A549 (cell line): Measurements from ENCODE around the gene TCF7L1. TPM values are rescaled to one million over a fixed set of nuclear protein-coding genes. Genes with fewer than 3 reads are reported as not detected.

Experiments
- ATAC-seq, 2 experiments: fragments of 200-7000 bp in 1 of 2; fragments of >200 bp in 1 of 2; cut with Nextera tagmentation in 1 of 2; cut with Tn5 transposase in 1 of 2; 3 replicates each; pipeline versions ENCODE4 v1.8.0 to v1.9.1; 2018 to 2020; ENCODE audit warnings: mild to moderate bottlenecking in 1 of 2, moderate library complexity in 1 of 2
- CTCF ChIA-PET: fragments of 300-600 bp; sonication (Branson Sonifier 250); formaldehyde crosslinking; extraction: SDS; loops from one replicate; lab custom pipeline; 2021; ENCODE audit warnings: antibody characterized with exemption, inconsistent platforms; lab: Yijun Ruan, JAX
- POLR2A ChIA-PET: fragments of 350-600 bp; formaldehyde crosslinking; extraction: SDS; loops from one replicate; lab custom pipeline; 2021; ENCODE audit warnings: antibody characterized with exemption, inconsistent platforms; lab: Yijun Ruan, JAX
- DNase-seq, 2 experiments: peaks; one replicate each; pipeline versions ENCODE4 v3.0.0 to v3.0.0-alpha.2; 2011 to 2016; ENCODE audit warnings: low read depth in 1 of 2, low spot score in 1 of 2
- FAIRE-seq: peaks from 2 replicates; lab custom pipeline; 2011; peaks lifted over from hg19 to GRCh38; lab: Jason Lieb, UNC
- H3K27ac ChIP-seq, 2 experiments: fragments of >200 bp; sonication (Bioruptor Twin); formaldehyde crosslinking; 3 replicates each; pipeline ENCODE4 v1.5.1; 2016 to 2017
- H3K4me1 ChIP-seq: fragments of >200 bp; sonication (Bioruptor Twin); formaldehyde crosslinking; 3 replicates; pipeline ENCODE4 v1.6.1; 2016
- H3K4me2 ChIP-seq: fragments of >200 bp; sonication (Bioruptor Twin); formaldehyde crosslinking; 3 replicates; pipeline ENCODE4 v1.6.1; 2016
- H3K4me3 ChIP-seq: fragments of >200 bp; sonication (Bioruptor Twin); formaldehyde crosslinking; 3 replicates; pipeline ENCODE4 v1.5.1; 2016
- H3K9me3 ChIP-seq: fragments of >200 bp; sonication (Bioruptor Twin); formaldehyde crosslinking; 3 replicates; pipeline ENCODE4 v1.6.1; 2016
- CBX2 ChIP-seq: fragments of 200-600 bp; sonication (generic); IDR thresholded peaks from 2 replicates; pipeline ENCODE4 v1.6.1; 2016; ENCODE audit warnings: low read depth, mild to moderate bottlenecking, borderline replicate concordance
- CEBPB ChIP-seq, 2 experiments: fragments of >200 bp in 1 of 2; sonication (Bioruptor Twin) in 1 of 2; formaldehyde crosslinking in 1 of 2; IDR thresholded peaks; 2 replicates each; pipeline ENCODE4 v1.6.1; 2012 to 2016
- CHD2 ChIP-seq: fragments of 150-350 bp; IDR thresholded peaks from 2 replicates; pipeline ENCODE4 v1.6.1; 2014; ENCODE audit warnings: low read length; ENCODE audit not compliant: partially characterized antibody
- FOSB ChIP-seq: fragments of 250-450 bp; sonication (Bioruptor Pico); IDR thresholded peaks from 2 replicates; pipeline ENCODE4 v1.5.0; 2020; ENCODE audit warnings: mild to moderate bottlenecking, moderate library complexity
- HDAC2 ChIP-seq: fragments of 200-600 bp; sonication (generic); IDR thresholded peaks from 2 replicates; pipeline ENCODE4 v1.6.1; 2016
- KDM5A ChIP-seq: fragments of 200-600 bp; sonication (generic); IDR thresholded peaks from 2 replicates; pipeline ENCODE4 v1.6.1; 2016; ENCODE audit warnings: antibody characterized with exemption, mild to moderate bottlenecking
- POLR2A ChIP-seq: IDR thresholded peaks from 2 replicates; pipeline ENCODE4 v1.6.1; 2012; ENCODE audit warnings: mild to moderate bottlenecking, low read length
- RAD21 ChIP-seq, 2 experiments: fragments of >200 bp in 1 of 2; sonication (Bioruptor Twin) in 1 of 2; formaldehyde crosslinking in 1 of 2; IDR thresholded peaks in 1 of 2; conservative IDR thresholded peaks in 1 of 2; 2 replicates in 1 of 2; 3 replicates in 1 of 2; pipeline ENCODE4 v1.6.1; 2012 to 2018; ENCODE audit warnings: inconsistent platforms in 1 of 2
- RCOR1 ChIP-seq: fragments of 150-350 bp; IDR thresholded peaks from 2 replicates; pipeline ENCODE4 v1.6.1; 2014; ENCODE audit warnings: antibody characterized with exemption, low read length, low read depth
- RNF2 ChIP-seq: fragments of 200-600 bp; sonication (generic); IDR thresholded peaks from 2 replicates; pipeline ENCODE4 v1.6.1; 2016; ENCODE audit warnings: low read depth, mild to moderate bottlenecking, antibody characterized with exemption, moderate library complexity, borderline replicate concordance
- SREBF2 ChIP-seq: fragments of 450-650 bp; IDR thresholded peaks from 2 replicates; pipeline ENCODE4 v1.6.1; 2014; ENCODE audit warnings: mild to moderate bottlenecking, moderate library complexity
- TFCP2L1 ChIP-seq: fragments of 250-450 bp; sonication (Bioruptor Pico); IDR thresholded peaks from 2 replicates; pipeline ENCODE4 v1.5.0; 2021; ENCODE audit warnings: mild to moderate bottlenecking
- ZSCAN20 ChIP-seq: fragments of 250-450 bp; sonication (Bioruptor Pico); IDR thresholded peaks from 2 replicates; pipeline ENCODE4 v1.8.0; 2022; ENCODE audit warnings: mild to moderate bottlenecking, moderate library complexity
- WGBS: methylation state at CpG from one replicate; pipeline ENCODE4 v1.1.6; 2017; ENCODE audit errors: missing lambda C conversion rate; 5-methylcytosine and 5-hydroxymethylcytosine counted together
- polyA plus RNA-seq, 4 experiments: library from polyadenylated mRNA; depleted of rRNA in 3 of 4; stranded (reverse); fragments of >200 nt; fragmentation: RNase III in 1 of 4; extraction: RNeasy Plus Mini Kit Qiagen cat#74134 plus additional on column Dnase treatment in 1 of 4; gene quantifications; 2 replicates in 3 of 4; 3 replicates in 1 of 4; pipeline ENCODE4 v1.2.3, GENCODE V29; 2011 to 2017
- TF ChIP-seq, protein P1 (sequence below): fragments of 450-650 bp; IDR thresholded peaks from 2 replicates; pipeline ENCODE4 v1.6.1; 2014; ENCODE audit warnings: antibody characterized with exemption
- TF ChIP-seq, protein P2 (sequence below): fragments of >200 bp; sonication (Bioruptor Twin); formaldehyde crosslinking; IDR thresholded peaks from 2 replicates; pipeline ENCODE4 v1.6.1; 2016
- TF ChIP-seq, protein P3 (sequence below): IDR thresholded peaks from 2 replicates; pipeline ENCODE4 v1.6.1; 2012; ENCODE audit warnings: low read depth, borderline replicate concordance
- TF ChIP-seq, protein P4 (sequence below): IDR thresholded peaks from 2 replicates; pipeline ENCODE4 v1.6.1; 2012
- TF ChIP-seq, protein P5 (sequence below): fragments of 200-600 bp; sonication (generic); IDR thresholded peaks from 2 replicates; pipeline ENCODE4 v1.6.1; 2016; ENCODE audit warnings: antibody characterized with exemption, mild to moderate bottlenecking, moderate library complexity

TCF7L1 gene
- polyA plus RNA-seq, 2 of the 4 experiments (the other 2 are of a cell fraction): 0.68 to 4.4 TPM

DNA sequence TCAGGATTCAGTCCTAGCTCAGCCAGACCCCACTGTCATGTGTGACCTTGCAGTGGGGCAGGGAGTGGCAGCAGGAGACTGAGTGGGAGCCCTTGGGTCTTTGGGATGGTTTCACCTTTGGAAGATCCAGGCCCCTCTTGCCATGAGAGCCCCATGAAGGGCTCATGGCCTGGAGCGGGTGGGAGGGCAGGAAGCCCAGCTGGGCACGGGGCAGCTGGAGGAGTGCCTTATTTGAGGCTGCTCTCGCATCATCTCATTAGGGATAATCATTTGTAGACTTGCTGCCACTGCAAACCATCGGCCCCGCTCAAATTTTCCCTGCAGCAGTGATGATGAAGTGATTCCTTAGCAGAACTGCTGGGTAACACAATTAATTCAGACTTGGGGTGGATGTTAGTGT is 120.7 kb downstream of the TCF7L1 start:
- H3K4me2 ChIP-seq: no peak overlapping the region
- ATAC-seq: no peak
- no peak for DNase-seq
- CTCF ChIA-PET: interaction anchor here (5.1 kb wide), 1 partner anchor 31 kb away, joined by 33 read pairs; no protein-coding TSS in a partner anchor
- FAIRE-seq: no peak
- H3K4me1 ChIP-seq: peaks cover 13% of the 10 kb centered on the region
- TF ChIP-seq, protein P1, sequence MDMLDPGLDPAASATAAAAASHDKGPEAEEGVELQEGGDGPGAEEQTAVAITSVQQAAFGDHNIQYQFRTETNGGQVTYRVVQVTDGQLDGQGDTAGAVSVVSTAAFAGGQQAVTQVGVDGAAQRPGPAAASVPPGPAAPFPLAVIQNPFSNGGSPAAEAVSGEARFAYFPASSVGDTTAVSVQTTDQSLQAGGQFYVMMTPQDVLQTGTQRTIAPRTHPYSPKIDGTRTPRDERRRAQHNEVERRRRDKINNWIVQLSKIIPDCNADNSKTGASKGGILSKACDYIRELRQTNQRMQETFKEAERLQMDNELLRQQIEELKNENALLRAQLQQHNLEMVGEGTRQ: no peak
- no peak for TF ChIP-seq RAD21 (conservative IDR thresholded peaks at IDR 0.05 in 1 of 2, IDR thresholded peaks at IDR 0.05 in 1 of 2)
- TF ChIP-seq FOSB (CRISPR knock-in tag): no peak
- no peak overlapping the region for H3K4me3 ChIP-seq
- POLR2A ChIA-PET: no interaction called here
- no peaks in the 10 kb centered on the region for H3K9me3 ChIP-seq
- WGBS: 61% methylated on average over 5 of the region's 5 CpGs
- no peak overlapping the region for H3K27ac ChIP-seq

DNA sequence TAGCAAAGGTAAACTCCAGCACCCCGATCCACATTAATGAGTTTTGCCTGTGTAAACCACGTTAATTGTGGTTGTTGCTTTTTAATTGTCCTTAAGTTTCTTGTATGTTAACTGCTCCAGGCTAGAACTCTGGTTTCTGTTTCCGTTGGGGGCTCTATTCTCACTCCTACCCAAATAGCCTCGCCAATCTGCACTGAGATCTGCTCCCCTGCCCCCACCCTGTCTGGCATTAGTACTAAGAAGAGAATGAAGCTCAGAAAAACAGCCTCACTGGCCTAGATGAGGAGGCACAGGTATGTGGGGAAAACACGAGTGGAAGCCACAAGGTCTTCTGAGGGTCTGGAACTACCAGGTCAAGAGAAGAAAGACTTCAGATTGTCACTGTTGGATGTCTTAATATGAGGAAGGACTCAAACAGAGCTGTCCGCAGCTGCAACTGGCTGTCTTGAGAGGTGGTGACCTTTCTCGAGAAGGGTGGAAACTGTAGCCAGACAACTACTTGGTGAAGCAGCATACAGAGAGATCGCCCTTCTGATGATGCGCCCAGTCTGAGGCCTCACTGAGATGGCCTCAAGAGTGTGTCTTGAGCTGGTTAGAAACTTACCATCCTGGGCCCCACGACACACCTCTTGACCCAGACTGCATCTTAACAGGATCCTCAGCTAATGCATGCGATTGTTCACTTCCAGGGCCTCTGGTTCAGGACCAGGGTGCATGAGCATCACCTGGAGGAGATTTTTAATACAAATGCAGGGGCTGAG is 121.5 kb downstream of the TCF7L1 start:
- TF ChIP-seq, protein P2, sequence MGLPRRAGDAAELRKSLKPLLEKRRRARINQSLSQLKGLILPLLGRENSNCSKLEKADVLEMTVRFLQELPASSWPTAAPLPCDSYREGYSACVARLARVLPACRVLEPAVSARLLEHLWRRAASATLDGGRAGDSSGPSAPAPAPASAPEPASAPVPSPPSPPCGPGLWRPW: no peak
- TF ChIP-seq RNF2: no peak
- TF ChIP-seq RCOR1: no peak
- no peak for TF ChIP-seq CEBPB (IDR thresholded peaks at IDR 0.05)
- TF ChIP-seq, protein P3, sequence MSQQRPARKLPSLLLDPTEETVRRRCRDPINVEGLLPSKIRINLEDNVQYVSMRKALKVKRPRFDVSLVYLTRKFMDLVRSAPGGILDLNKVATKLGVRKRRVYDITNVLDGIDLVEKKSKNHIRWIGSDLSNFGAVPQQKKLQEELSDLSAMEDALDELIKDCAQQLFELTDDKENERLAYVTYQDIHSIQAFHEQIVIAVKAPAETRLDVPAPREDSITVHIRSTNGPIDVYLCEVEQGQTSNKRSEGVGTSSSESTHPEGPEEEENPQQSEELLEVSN: no peak
- TF ChIP-seq, protein P4, sequence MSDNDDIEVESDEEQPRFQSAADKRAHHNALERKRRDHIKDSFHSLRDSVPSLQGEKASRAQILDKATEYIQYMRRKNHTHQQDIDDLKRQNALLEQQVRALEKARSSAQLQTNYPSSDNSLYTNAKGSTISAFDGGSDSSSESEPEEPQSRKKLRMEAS: no peak
- no peak for TF ChIP-seq SREBF2
- TF ChIP-seq RAD21 (conservative IDR thresholded peaks at IDR 0.05 in 1 of 2, IDR thresholded peaks at IDR 0.05 in 1 of 2): no peak
- TF ChIP-seq HDAC2: no peak
- H3K4me2 ChIP-seq: no peak overlapping the region
- H3K27ac ChIP-seq: no peak overlapping the region
- ChIA-PET CTCF (interaction anchor here (1.4 to 5.1 kb wide), 5 partner anchors 11 to 189 kb away, joined by 3 to 33 read pairs (median 22); no protein-coding TSS in a partner anchor), POLR2A (no interaction called here)
- H3K9me3 ChIP-seq: no peaks in the 10 kb centered on the region
- no peak for DNase-seq
- peaks cover 4% of the 10 kb centered on the region; the same call in 2 of the 3 replicates for H3K4me1 ChIP-seq
- no peak for FAIRE-seq
- ATAC-seq: no peak
- H3K4me3 ChIP-seq: no peak overlapping the region
- WGBS: 82% methylated on average over 11 of the region's 11 CpGs

DNA sequence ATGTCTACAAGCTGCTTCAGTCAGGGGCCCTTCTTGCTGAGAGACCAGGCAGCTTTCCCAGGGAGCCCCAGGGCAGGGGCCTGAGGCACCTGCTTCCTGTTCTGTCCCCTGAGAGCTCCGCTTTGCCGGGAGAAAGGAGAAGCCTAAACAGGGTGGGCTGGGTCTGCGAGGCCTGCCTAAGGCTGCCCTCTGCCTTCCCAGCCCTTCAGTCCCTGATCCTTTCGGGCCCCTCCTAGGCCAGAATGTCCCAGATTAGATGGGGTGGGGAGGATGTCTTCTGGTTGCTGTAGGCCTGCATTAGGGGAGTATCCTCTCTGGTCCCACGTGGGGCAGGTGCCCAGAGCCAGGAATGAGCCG is 122.2 kb downstream of the TCF7L1 start:
- H3K27ac ChIP-seq: no peak overlapping the region
- ChIA-PET POLR2A (no interaction called here), CTCF (interaction anchor here (1.3 to 5.1 kb wide), 6 partner anchors 11 to 189 kb away, joined by 3 to 33 read pairs (median 15); no protein-coding TSS in a partner anchor)
- no peaks in the 10 kb centered on the region; the same call in 2 of the 3 replicates for H3K4me1 ChIP-seq
- DNase-seq (no peak), FAIRE-seq (no peak), ATAC-seq (no peak)
- TF ChIP-seq TFCP2L1 (CRISPR knock-in tag): no peak
- no peak for TF ChIP-seq CBX2
- TF ChIP-seq, protein P5, sequence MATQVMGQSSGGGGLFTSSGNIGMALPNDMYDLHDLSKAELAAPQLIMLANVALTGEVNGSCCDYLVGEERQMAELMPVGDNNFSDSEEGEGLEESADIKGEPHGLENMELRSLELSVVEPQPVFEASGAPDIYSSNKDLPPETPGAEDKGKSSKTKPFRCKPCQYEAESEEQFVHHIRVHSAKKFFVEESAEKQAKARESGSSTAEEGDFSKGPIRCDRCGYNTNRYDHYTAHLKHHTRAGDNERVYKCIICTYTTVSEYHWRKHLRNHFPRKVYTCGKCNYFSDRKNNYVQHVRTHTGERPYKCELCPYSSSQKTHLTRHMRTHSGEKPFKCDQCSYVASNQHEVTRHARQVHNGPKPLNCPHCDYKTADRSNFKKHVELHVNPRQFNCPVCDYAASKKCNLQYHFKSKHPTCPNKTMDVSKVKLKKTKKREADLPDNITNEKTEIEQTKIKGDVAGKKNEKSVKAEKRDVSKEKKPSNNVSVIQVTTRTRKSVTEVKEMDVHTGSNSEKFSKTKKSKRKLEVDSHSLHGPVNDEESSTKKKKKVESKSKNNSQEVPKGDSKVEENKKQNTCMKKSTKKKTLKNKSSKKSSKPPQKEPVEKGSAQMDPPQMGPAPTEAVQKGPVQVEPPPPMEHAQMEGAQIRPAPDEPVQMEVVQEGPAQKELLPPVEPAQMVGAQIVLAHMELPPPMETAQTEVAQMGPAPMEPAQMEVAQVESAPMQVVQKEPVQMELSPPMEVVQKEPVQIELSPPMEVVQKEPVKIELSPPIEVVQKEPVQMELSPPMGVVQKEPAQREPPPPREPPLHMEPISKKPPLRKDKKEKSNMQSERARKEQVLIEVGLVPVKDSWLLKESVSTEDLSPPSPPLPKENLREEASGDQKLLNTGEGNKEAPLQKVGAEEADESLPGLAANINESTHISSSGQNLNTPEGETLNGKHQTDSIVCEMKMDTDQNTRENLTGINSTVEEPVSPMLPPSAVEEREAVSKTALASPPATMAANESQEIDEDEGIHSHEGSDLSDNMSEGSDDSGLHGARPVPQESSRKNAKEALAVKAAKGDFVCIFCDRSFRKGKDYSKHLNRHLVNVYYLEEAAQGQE: no peak
- TF ChIP-seq CHD2: no peak
- no peak for TF ChIP-seq ZSCAN20 (CRISPR knock-in tag)
- no peak for TF ChIP-seq POLR2A
- no peak for TF ChIP-seq KDM5A
- TF ChIP-seq, protein P4: no peak
- H3K9me3 ChIP-seq: no peaks in the 10 kb centered on the region
- no peak overlapping the region for H3K4me3 ChIP-seq
- 74% methylated on average over 4 of the region's 6 CpGs for WGBS
- H3K4me2 ChIP-seq: no peak overlapping the region
